ENCODE measurements around the gene TRPM3. TPM values are rescaled to one million over a fixed set of nuclear protein-coding genes. Genes with fewer than 3 reads are reported as not detected.

TRPM3 gene
- total and polyA plus RNA-seq, 9 of the 15 experiments (the other 6 are each of a cell fraction or from before 2014, with no cell fraction given), result 0.04 TPM; not detected in 8

DNA sequence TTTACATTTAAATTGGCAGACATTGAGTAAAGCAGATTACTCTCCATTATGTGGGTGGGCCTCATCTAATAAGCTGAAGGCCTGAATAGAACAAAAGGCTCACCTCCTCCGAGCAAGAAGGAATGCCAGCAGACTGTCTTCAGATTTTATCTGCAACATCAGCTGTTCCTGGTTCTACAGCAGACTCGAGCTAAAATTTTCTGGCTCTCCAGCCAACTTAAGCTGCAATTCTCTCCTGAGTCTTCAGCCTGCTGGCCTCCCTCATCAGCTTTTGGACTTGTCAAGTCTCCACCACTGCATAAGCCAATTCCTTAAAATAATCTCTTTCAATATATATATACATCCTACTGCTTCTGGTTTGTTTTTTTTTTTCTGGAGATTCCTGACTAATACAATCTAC lies 12.5 kb downstream of the TRPM3 start:
- H3K4me1 ChIP-seq (replicated peaks in 1 of 2; ENCODE audit: control insufficient read depth in 2 of 2, insufficient read depth in 2 of 2, low read length in 2 of 2), result no peaks in the 10 kb centered on the region
- in situ Hi-C loops (cut with MboI), result no loop called here
- intact Hi-C loops (cut with micrococcal nuclease), result no loop called here
- no peaks in the 10 kb centered on the region for H3K27me3 ChIP-seq (ENCODE audit: control insufficient read depth in 2 of 2, insufficient read depth in 2 of 2, low read length in 2 of 2)
- WGBS (ENCODE audit: insufficient coverage, low coverage, missing lambda C conversion rate), result 0% methylated on average over 2 of the region's 2 CpGs
- BruUV-seq (replicated peaks), result no TSS peak
- ChIA-PET POLR2A (interaction anchor here (0.6 kb wide), 1 partner anchor 1729 kb away, joined by 4 read pairs; no protein-coding TSS in a partner anchor), CTCF (ENCODE audit: low intra/inter-chr PET ratio) (no interaction called here)
- DNase-seq (ENCODE audit: extremely low read depth in 1 of 4, low spot score in 3 of 4), result no peak
- no peaks in the 10 kb centered on the region for H3K79me2 ChIP-seq (ENCODE audit: control insufficient read depth, insufficient read depth, low read length)
- no peak overlapping the region for H3K4me2 ChIP-seq (ENCODE audit: insufficient read depth, low read length)
- H3K9me3 ChIP-seq (replicated peaks; ENCODE audit: control insufficient read depth, insufficient read depth, low read depth, low read length), result no peaks in the 10 kb centered on the region
- H3K4me3 ChIP-seq, result no peak overlapping the region
- H3K27ac ChIP-seq (ENCODE audit: extremely low read depth, low read depth, low read length), result no peak overlapping the region
- H2AFZ ChIP-seq (ENCODE audit: low read depth, low read length), result no peak overlapping the region
- no peaks in the 10 kb centered on the region for H4K20me1 ChIP-seq (replicated peaks; ENCODE audit: control insufficient read depth, insufficient read depth, low read length)
- no peaks in the 10 kb centered on the region for H3K36me3 ChIP-seq (ENCODE audit: control insufficient read depth, insufficient read depth, low read length)
- no peak overlapping the region for H3K9ac ChIP-seq (ENCODE audit: insufficient read depth in 1 of 2, low read depth in 2 of 2, low read length in 2 of 2)
- no peak for FAIRE-seq
- ATAC-seq, result no peak
- no peaks in the 10 kb centered on the region for H3K9me1 ChIP-seq (ENCODE audit: control insufficient read depth, insufficient read depth, low read length)
- TF ChIP-seq ZNF707 (CRISPR knock-in tag; conservative IDR thresholded peaks at IDR 0.05) (no peak), ZNF347 (CRISPR knock-in tag; IDR thresholded peaks at IDR 0.05; ENCODE audit: low read depth) (no peak), ZNF23 (CRISPR knock-in tag; IDR thresholded peaks at IDR 0.05) (no peak), ELF4 (CRISPR knock-in tag; IDR thresholded peaks at IDR 0.05) (no peak), CHD1 (IDR thresholded peaks at IDR 0.05; ENCODE audit: low read length) (no peak), RBM22 (IDR thresholded peaks at IDR 0.05; ENCODE audit: low read depth, low read length, poor library complexity, severe bottlenecking) (no peak), RBM17 (IDR thresholded peaks at IDR 0.05; ENCODE audit: borderline replicate concordance, low read depth, low read length) (no peak), SRF (CRISPR knock-in tag; IDR thresholded peaks at IDR 0.05) (no peak), ETS2 (tag; IDR thresholded peaks at IDR 0.05; ENCODE audit: borderline replicate concordance, poor library complexity, severe bottlenecking) (no peak), BRCA1 (IDR thresholded peaks at IDR 0.05) (no peak), BRCA1 (CRISPR knock-in tag; IDR thresholded peaks at IDR 0.05) (no peak), PTTG1 (tag; IDR thresholded peaks at IDR 0.05; ENCODE audit: low read depth) (no peak)
- TF ChIP-seq, protein P1, sequence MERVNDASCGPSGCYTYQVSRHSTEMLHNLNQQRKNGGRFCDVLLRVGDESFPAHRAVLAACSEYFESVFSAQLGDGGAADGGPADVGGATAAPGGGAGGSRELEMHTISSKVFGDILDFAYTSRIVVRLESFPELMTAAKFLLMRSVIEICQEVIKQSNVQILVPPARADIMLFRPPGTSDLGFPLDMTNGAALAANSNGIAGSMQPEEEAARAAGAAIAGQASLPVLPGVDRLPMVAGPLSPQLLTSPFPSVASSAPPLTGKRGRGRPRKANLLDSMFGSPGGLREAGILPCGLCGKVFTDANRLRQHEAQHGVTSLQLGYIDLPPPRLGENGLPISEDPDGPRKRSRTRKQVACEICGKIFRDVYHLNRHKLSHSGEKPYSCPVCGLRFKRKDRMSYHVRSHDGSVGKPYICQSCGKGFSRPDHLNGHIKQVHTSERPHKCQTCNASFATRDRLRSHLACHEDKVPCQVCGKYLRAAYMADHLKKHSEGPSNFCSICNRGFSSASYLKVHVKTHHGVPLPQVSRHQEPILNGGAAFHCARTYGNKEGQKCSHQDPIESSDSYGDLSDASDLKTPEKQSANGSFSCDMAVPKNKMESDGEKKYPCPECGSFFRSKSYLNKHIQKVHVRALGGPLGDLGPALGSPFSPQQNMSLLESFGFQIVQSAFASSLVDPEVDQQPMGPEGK (CRISPR knock-in tag; IDR thresholded peaks at IDR 0.05; ENCODE audit: borderline replicate concordance), result no peak
- TF ChIP-seq, protein P2, sequence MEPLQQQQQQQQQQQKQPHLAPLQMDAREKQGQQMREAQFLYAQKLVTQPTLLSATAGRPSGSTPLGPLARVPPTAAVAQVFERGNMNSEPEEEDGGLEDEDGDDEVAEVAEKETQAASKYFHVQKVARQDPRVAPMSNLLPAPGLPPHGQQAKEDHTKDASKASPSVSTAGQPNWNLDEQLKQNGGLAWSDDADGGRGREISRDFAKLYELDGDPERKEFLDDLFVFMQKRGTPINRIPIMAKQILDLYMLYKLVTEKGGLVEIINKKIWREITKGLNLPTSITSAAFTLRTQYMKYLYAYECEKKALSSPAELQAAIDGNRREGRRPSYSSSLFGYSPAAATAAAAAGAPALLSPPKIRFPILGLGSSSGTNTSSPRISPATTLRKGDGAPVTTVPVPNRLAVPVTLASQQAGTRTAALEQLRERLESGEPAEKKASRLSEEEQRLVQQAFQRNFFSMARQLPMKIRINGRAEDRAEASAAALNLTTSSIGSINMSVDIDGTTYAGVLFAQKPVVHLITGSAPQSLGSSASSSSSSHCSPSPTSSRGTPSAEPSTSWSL (CRISPR knock-in tag; IDR thresholded peaks at IDR 0.05; ENCODE audit: borderline replicate concordance), result no peak
- TF ChIP-seq, protein P3, sequence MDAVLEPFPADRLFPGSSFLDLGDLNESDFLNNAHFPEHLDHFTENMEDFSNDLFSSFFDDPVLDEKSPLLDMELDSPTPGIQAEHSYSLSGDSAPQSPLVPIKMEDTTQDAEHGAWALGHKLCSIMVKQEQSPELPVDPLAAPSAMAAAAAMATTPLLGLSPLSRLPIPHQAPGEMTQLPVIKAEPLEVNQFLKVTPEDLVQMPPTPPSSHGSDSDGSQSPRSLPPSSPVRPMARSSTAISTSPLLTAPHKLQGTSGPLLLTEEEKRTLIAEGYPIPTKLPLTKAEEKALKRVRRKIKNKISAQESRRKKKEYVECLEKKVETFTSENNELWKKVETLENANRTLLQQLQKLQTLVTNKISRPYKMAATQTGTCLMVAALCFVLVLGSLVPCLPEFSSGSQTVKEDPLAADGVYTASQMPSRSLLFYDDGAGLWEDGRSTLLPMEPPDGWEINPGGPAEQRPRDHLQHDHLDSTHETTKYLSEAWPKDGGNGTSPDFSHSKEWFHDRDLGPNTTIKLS (IDR thresholded peaks at IDR 0.05; ENCODE audit: borderline replicate concordance, low read depth), result no peak
- TF ChIP-seq, protein P4, sequence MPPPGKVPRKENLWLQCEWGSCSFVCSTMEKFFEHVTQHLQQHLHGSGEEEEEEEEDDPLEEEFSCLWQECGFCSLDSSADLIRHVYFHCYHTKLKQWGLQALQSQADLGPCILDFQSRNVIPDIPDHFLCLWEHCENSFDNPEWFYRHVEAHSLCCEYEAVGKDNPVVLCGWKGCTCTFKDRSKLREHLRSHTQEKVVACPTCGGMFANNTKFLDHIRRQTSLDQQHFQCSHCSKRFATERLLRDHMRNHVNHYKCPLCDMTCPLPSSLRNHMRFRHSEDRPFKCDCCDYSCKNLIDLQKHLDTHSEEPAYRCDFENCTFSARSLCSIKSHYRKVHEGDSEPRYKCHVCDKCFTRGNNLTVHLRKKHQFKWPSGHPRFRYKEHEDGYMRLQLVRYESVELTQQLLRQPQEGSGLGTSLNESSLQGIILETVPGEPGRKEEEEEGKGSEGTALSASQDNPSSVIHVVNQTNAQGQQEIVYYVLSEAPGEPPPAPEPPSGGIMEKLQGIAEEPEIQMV (tag; conservative IDR thresholded peaks at IDR 0.05; ENCODE audit: low read depth), result no peak

Measured in K562 (cell line).